K562 (cell line): ENCODE results near the gene PPFIA1. TPM values are rescaled to one million over a fixed set of nuclear protein-coding genes. Genes with fewer than 3 reads are reported as not detected.

Source experiments
- ATAC-seq: fragments of 200-7000 bp; cut with Tn5 transposase; 3 replicates; pipeline ENCODE4 v1.9.1; 2020; ENCODE audit warnings: moderate library complexity
- BruUV-seq: library from RNA; stranded (reverse); fragments of 400-500 nt; replicated peaks from 2 replicates; lab custom pipeline; 2021; lab: Mats Ljungman, UMichigan
- CTCF ChIA-PET: fragments of 300-600 bp; formaldehyde crosslinking; extraction: SDS; loops from one replicate; lab custom pipeline; 2021; ENCODE audit warnings: low intra/inter-chr PET ratio; lab: Yijun Ruan, JAX
- POLR2A ChIA-PET: fragments of 300-600, 350-650 bp; sonication (Branson Sonifier 250); formaldehyde crosslinking; extraction: SDS; loops from one replicate; lab custom pipeline; 2021; ENCODE audit warnings: antibody characterized with exemption, inconsistent platforms; lab: Yijun Ruan, JAX
- DNase-seq, 4 experiments: peaks; one replicate each; pipeline versions ENCODE4 v3.0.0 to v3.0.0-alpha.2; 2011 to 2018; ENCODE audit warnings: low spot score in 3 of 4, mixed read lengths in 3 of 4; ENCODE audit errors: extremely low read depth in 1 of 4
- FAIRE-seq: peaks from 2 replicates; lab custom pipeline; 2011; peaks lifted over from hg19 to GRCh38; lab: Jason Lieb, UNC
- H2AFZ ChIP-seq: 2 replicates; pipeline ENCODE4 v1.6.0; 2011; ENCODE audit warnings: low read depth, low read length, control low read depth, inconsistent platforms
- H3K27ac ChIP-seq: fragments of 200-600 bp; 3 replicates; pipeline ENCODE4 v1.8.0; 2011; ENCODE audit warnings: low read depth, mild to moderate bottlenecking, control low read depth, inconsistent platforms, low read length, moderate library complexity, mixed read lengths; ENCODE audit errors: extremely low read depth
- H3K27me3 ChIP-seq, 2 experiments: fragments of 300-600 bp in 1 of 2; 2 replicates in 1 of 2; 3 replicates in 1 of 2; pipeline versions ENCODE4 v1.6.0 to v1.8.0; 2011; ENCODE audit warnings: inconsistent platforms in 2 of 2, low read length in 2 of 2, mild to moderate bottlenecking in 1 of 2, mixed read lengths in 1 of 2, moderate library complexity in 1 of 2; ENCODE audit not compliant: control insufficient read depth in 2 of 2, insufficient read depth in 2 of 2
- H3K36me3 ChIP-seq: fragments of 300-600 bp; 3 replicates; pipeline ENCODE4 v1.8.0; 2011; ENCODE audit warnings: mild to moderate bottlenecking, low read length, inconsistent platforms; ENCODE audit not compliant: control insufficient read depth, insufficient read depth
- H3K4me1 ChIP-seq, 2 experiments: fragments of 200-600 bp in 1 of 2; replicated peaks in 1 of 2; 2 replicates in 1 of 2; 3 replicates in 1 of 2; pipeline versions ENCODE4 v1.5.1 to v1.8.0; 2011; ENCODE audit warnings: inconsistent platforms in 2 of 2, low read length in 2 of 2, mild to moderate bottlenecking in 1 of 2, mixed read lengths in 1 of 2, moderate library complexity in 1 of 2; ENCODE audit not compliant: control insufficient read depth in 2 of 2, insufficient read depth in 2 of 2
- H3K4me2 ChIP-seq: 2 replicates; pipeline ENCODE4 v1.6.1; 2011; ENCODE audit warnings: low read length, control low read depth, inconsistent platforms, mixed read lengths; ENCODE audit not compliant: insufficient read depth
- H3K4me3 ChIP-seq: fragments of 200-600 bp; sonication (generic), shearing (Covaris generic); 2 replicates; pipeline ENCODE4 v1.5.1; 2016; ENCODE audit warnings: control low read depth, inconsistent platforms
- H3K79me2 ChIP-seq: fragments of 200-600 bp; 3 replicates; pipeline ENCODE4 v1.8.0; 2011; ENCODE audit warnings: low read length, inconsistent platforms; ENCODE audit not compliant: control insufficient read depth, insufficient read depth
- H3K9ac ChIP-seq, 2 experiments: 2 replicates each; pipeline versions ENCODE4 v1.6.0 to v1.6.1; 2011; ENCODE audit warnings: low read depth in 2 of 2, low read length in 2 of 2, control low read depth in 1 of 2, inconsistent platforms in 1 of 2, mild to moderate bottlenecking in 1 of 2, mixed read lengths in 1 of 2; ENCODE audit not compliant: insufficient read depth in 1 of 2
- H3K9me1 ChIP-seq: one replicate; pipeline ENCODE4 v1.6.0; 2011; ENCODE audit warnings: inconsistent platforms, mild to moderate bottlenecking, low read length, moderate library complexity; ENCODE audit not compliant: control insufficient read depth, insufficient read depth
- H3K9me3 ChIP-seq: replicated peaks from 2 replicates; pipeline ENCODE4 v1.5.1; 2011; ENCODE audit warnings: low read depth, low read length, inconsistent platforms; ENCODE audit not compliant: control insufficient read depth, insufficient read depth
- H4K20me1 ChIP-seq: replicated peaks from 2 replicates; pipeline ENCODE4 v1.6.1; 2011; ENCODE audit warnings: low read length, inconsistent platforms, mixed read lengths; ENCODE audit not compliant: control insufficient read depth, insufficient read depth
- CAMTA2 ChIP-seq: fragments of 250-450 bp; sonication (Bioruptor Pico); conservative IDR thresholded peaks from 2 replicates; pipeline ENCODE4 v1.5.1; 2022
- ILK ChIP-seq: fragments of 450-650 bp; IDR thresholded peaks from 2 replicates; pipeline ENCODE4 v1.6.1; 2016; ENCODE audit warnings: missing genetic modification characterization, low read depth, mild to moderate bottlenecking, missing compliant biosample characterization, moderate library complexity, borderline replicate concordance
- MAFG ChIP-seq: fragments of 450-650 bp; conservative IDR thresholded peaks from 2 replicates; pipeline ENCODE4 v1.6.1; 2016; ENCODE audit warnings: missing genetic modification characterization, missing compliant biosample characterization
- MCM5 ChIP-seq: fragments of 450-650 bp; IDR thresholded peaks from 2 replicates; pipeline ENCODE4 v1.6.1; 2016; ENCODE audit warnings: low read depth
- MXI1 ChIP-seq: IDR thresholded peaks from 2 replicates; pipeline ENCODE4 v1.6.1; 2011; ENCODE audit warnings: low read depth, mild to moderate bottlenecking, improper control_type of control experiment, low read length
- NR3C1 ChIP-seq: sonication (generic); formaldehyde crosslinking; IDR thresholded peaks from 2 replicates; pipeline ENCODE4 v1.8.1; 2022; ENCODE audit warnings: missing genetic modification reagents
- PHF21A ChIP-seq: fragments of 450-650 bp; IDR thresholded peaks from 2 replicates; pipeline ENCODE4 v1.6.1; 2017; ENCODE audit warnings: low read depth, borderline replicate concordance
- SIRT6 ChIP-seq: IDR thresholded peaks from one replicate; pipeline ENCODE4 v1.6.1; 2012; ENCODE audit warnings: low read depth, mild to moderate bottlenecking, control low read depth, inconsistent platforms, low read length, moderate library complexity
- ZNF263 ChIP-seq: sonication (generic); formaldehyde crosslinking; IDR thresholded peaks from 2 replicates; pipeline ENCODE4 v1.8.0; 2022; ENCODE audit warnings: mild to moderate bottlenecking, missing genetic modification reagents, borderline replicate concordance
- WGBS: fragments of 100-300 bp; shearing (Covaris generic); methylation state at CpG from one replicate; pipeline ENCODE4 v1.1.6; 2016; ENCODE audit warnings: low coverage, mixed read lengths; ENCODE audit not compliant: insufficient coverage; ENCODE audit errors: missing lambda C conversion rate; 5-methylcytosine and 5-hydroxymethylcytosine counted together
- in situ Hi-C: fragments of 300-500 bp; cut with MboI; formaldehyde crosslinking; loops from 4 replicates; pipeline ENCODE4 v1.15.0; 2018; ENCODE audit warnings: inconsistent platforms, mixed read lengths
- intact Hi-C: fragments of 100-400 bp; cut with micrococcal nuclease; formaldehyde crosslinking; loops from 2 replicates; pipeline ENCODE4 v1.14.2; 2022
- polyA plus RNA-seq, 8 experiments: library from polyadenylated mRNA; depleted of rRNA in 4 of 8; stranded (reverse) in 5 of 8; unstranded in 3 of 8; fragments of >200 nt; fragmentation: Nextera tagmentation in 2 of 8; fragmentation: Illumina TruSeq in 1 of 8; extraction: Ambion mirVana in 2 of 8; extraction: Trizol in 1 of 8; gene quantifications; 2 replicates each; pipeline versions ENCODE4 v1.2.1 to v1.2.3, GENCODE V29; 2011 to 2014; ENCODE audit warnings: inconsistent platforms in 1 of 8, missing spikeins in 1 of 8
- total RNA-seq, 7 experiments: library from RNA; depleted of rRNA in 6 of 7; stranded (reverse); fragments of >200 nt in 6 of 7; fragmentation: Illumina TruSeq in 2 of 7; extraction: Trizol in 2 of 7; gene quantifications; 2 replicates each; pipeline versions ENCODE4 v1.2.1 to v1.2.3, GENCODE V29; 2011 to 2021; ENCODE audit warnings: low replicate concordance in 1 of 7

Gene PPFIA1
- total and polyA plus RNA-seq, 9 of the 15 experiments (the other 6 are each of a cell fraction or from before 2014, with no cell fraction given) = 9.9 to 41.5 (median 28.5) TPM

- 88% methylated on average over 14 of the region's 15 CpGs for WGBS
- H2AFZ ChIP-seq = no peak overlapping the region
- ATAC-seq (no peak), DNase-seq (no peak), FAIRE-seq (no peak)
- peaks cover 79% of the 10 kb centered on the region; the same call in 2 of the 3 replicates for H3K36me3 ChIP-seq
- 0 out of 2 replicates have a peak, but pooled peaks have one; percentile 16 for TF ChIP-seq ZNF263 (CRISPR knock-in tag)
- TF ChIP-seq MXI1 = no peak
- H3K4me2 ChIP-seq = no peak overlapping the region
- H3K4me3 ChIP-seq = no peak overlapping the region
- POLR2A ChIA-PET = interaction anchor here (0.5 to 0.7 kb wide), 2 partner anchors 10 to 36 kb away, joined by 3 read pairs; no protein-coding TSS in a partner anchor
- no peaks in the 10 kb centered on the region for H3K79me2 ChIP-seq
- H3K27ac ChIP-seq = no peak overlapping the region
- H3K4me1 ChIP-seq = no peaks in the 10 kb centered on the region
- no peaks in the 10 kb centered on the region for H3K9me1 ChIP-seq
- no peaks in the 10 kb centered on the region for H3K9me3 ChIP-seq
- no peaks in the 10 kb centered on the region for H3K27me3 ChIP-seq
- H4K20me1 ChIP-seq = 0 out of 2 replicates have a peak, but pooled peaks cover 5% of the 10 kb centered on the region
- intact Hi-C loops (no loop called here), in situ Hi-C loops (no loop called here)
- no TSS peak for BruUV-seq
- H3K9ac ChIP-seq = no peak overlapping the region
- CTCF ChIA-PET = no interaction called here
Observed at GRCh38 chr11:70341881-70342429, 71.5 kb downstream of the PPFIA1 start.

GRCh38 chr11:70343636-70344035 is 73.1 kb downstream of the PPFIA1 start:
- ATAC-seq (no peak), FAIRE-seq (no peak), DNase-seq (no peak)
- BruUV-seq = no TSS peak
- TF ChIP-seq NR3C1 (CRISPR knock-in tag) (no peak), ILK (tag) (no peak), MAFG (no peak), CAMTA2 (no peak), MCM5 (no peak), PHF21A (no peak), SIRT6 (no peak)
- no peak overlapping the region for H3K9ac ChIP-seq
- no peaks in the 10 kb centered on the region for H3K9me3 ChIP-seq
- POLR2A ChIA-PET = no interaction called here
- no peak overlapping the region for H2AFZ ChIP-seq
- H3K27me3 ChIP-seq = no peaks in the 10 kb centered on the region
- no peaks in the 10 kb centered on the region for H3K9me1 ChIP-seq
- in situ Hi-C loops = no loop called here
- CTCF ChIA-PET = no interaction called here
- 0 out of 2 replicates have a peak, but pooled peaks cover 5% of the 10 kb centered on the region for H4K20me1 ChIP-seq
- H3K4me3 ChIP-seq = no peak overlapping the region
- intact Hi-C loops = no loop called here
- H3K27ac ChIP-seq = no peak overlapping the region
- 94% methylated on average over 11 of the region's 11 CpGs for WGBS
- H3K36me3 ChIP-seq = peaks cover 76% of the 10 kb centered on the region; the same call in 2 of the 3 replicates
- no peak overlapping the region for H3K4me2 ChIP-seq
- H3K4me1 ChIP-seq = no peaks in the 10 kb centered on the region
- no peaks in the 10 kb centered on the region for H3K79me2 ChIP-seq
